HEK293 (cell line): ENCODE data around the gene CREB3L1.
A peak's percentile ranks its signal among the peaks of the same experiment; 100 is the strongest.

Experiments
- CTCF ChIP-seq: fragments of 450-650 bp; formaldehyde crosslinking; IDR thresholded peaks from 2 replicates; pipeline ENCODE4 v1.5.1; 2016; ENCODE audit warnings: missing biosample characterization, missing genetic modification characterization
- ZBTB6 ChIP-seq: fragments of 450-650 bp; formaldehyde crosslinking; IDR thresholded peaks from 2 replicates; pipeline ENCODE4 v1.5.1; 2017; ENCODE audit warnings: missing biosample characterization, missing genetic modification characterization
- ZNF621 ChIP-seq: fragments of 450-650 bp; formaldehyde crosslinking; IDR thresholded peaks from 2 replicates; pipeline ENCODE4 v1.5.1; 2017; ENCODE audit warnings: missing biosample characterization, missing genetic modification characterization

GRCh38 chr11:46352063-46352841 is 74.8 kb downstream of the CREB3L1 start:
- TF ChIP-seq CTCF (tag by site-specific recombination): peak; percentile 70
- TF ChIP-seq ZBTB6: no peak
- TF ChIP-seq ZNF621 (tag by site-specific recombination): no peak
